ENCODE results near the gene CLMP. TPM values are rescaled to one million over a fixed set of nuclear protein-coding genes. Genes with fewer than 3 reads are reported as not detected.

CLMP gene
- total and polyA plus RNA-seq, 2 donors (not counting 1 experiment from before 2014, with no cell fraction given), result 0.01 TPM; not detected in 1

- Histone ChIP-seq H3K4me3 (ENCODE audit: control extremely low read depth in 1 of 5, extremely low read depth in 1 of 5, insufficient read depth in 1 of 5, low read depth in 2 of 5, low read length in 4 of 5) (no peak overlapping the region), H3K79me2 (ENCODE audit: control insufficient read depth, insufficient read depth, low read length) (no peaks in the 10 kb centered on the region), H3K27ac (ENCODE audit: low read length in 2 of 2) (no peak overlapping the region), H3K4me2 (replicated peaks; ENCODE audit: low read depth, low read length, poor library complexity, severe bottlenecking) (no peak overlapping the region), H3K4me1 (ENCODE audit: control insufficient read depth in 2 of 2, insufficient read depth in 2 of 2, low read length in 2 of 2) (no peaks in the 10 kb centered on the region), H3K9me3 (ENCODE audit: control extremely low read depth in 1 of 3, control insufficient read depth in 2 of 3, insufficient read depth in 1 of 3, low read length in 2 of 3) (no peaks in the 10 kb centered on the region), H3K36me3 (replicated peaks in 1 of 2; ENCODE audit: control extremely low read depth in 1 of 2, control insufficient read depth in 1 of 2, extremely low read depth in 1 of 2, insufficient read depth in 2 of 2, low read length in 1 of 2) (no peaks in the 10 kb centered on the region), H2AFZ (ENCODE audit: insufficient read depth, low read depth, low read length, poor library complexity, severe bottlenecking) (no peak overlapping the region), H4K20me1 (ENCODE audit: control insufficient read depth, insufficient read depth, low read length, poor library complexity, severe bottlenecking) (no peaks in the 10 kb centered on the region), H3K9ac (ENCODE audit: low read length) (no peak overlapping the region), H3K27me3 (replicated peaks in 1 of 4; ENCODE audit: control extremely low read depth in 1 of 4, control insufficient read depth in 3 of 4, insufficient read depth in 4 of 4, low read length in 3 of 4) (peaks cover 0 to 2% (median 0%) of the 10 kb centered on the region in 4 experiments)
- Mint-ChIP-seq H3K4me3 (no peak overlapping the region), H3K27ac (no peak overlapping the region), H3K27me3 (peaks cover 45% of the 10 kb centered on the region), H3K9me3 (ENCODE audit: insufficient read depth) (no peaks in the 10 kb centered on the region), H3K4me1 (no peaks in the 10 kb centered on the region)
- DNase-seq (no peak), ATAC-seq (ENCODE audit: low read depth) (no peak)
- POLR2A ChIA-PET, result no interaction called here
- no peak for TF ChIP-seq CTCF (IDR thresholded peaks at IDR 0.05)
- no peak for TF ChIP-seq EZH2 (IDR thresholded peaks at IDR 0.05; ENCODE audit: borderline replicate concordance, insufficient read depth, low read depth, low read length, poor library complexity, severe bottlenecking)
- CTCF ChIA-PET, result no interaction called here
- intact Hi-C loops (cut with micrococcal nuclease), result no loop called here
- no CpG with 5 or more reads among the region's 11 CpGs for WGBS (ENCODE audit: insufficient coverage)
Measured at GRCh38 chr11:123213307-123213771, 18.3 kb upstream of the CLMP start.

- Histone ChIP-seq H2AFZ (ENCODE audit: insufficient read depth, low read depth, low read length, poor library complexity, severe bottlenecking) (no peak overlapping the region), H3K27ac (ENCODE audit: low read length in 2 of 2) (no peak overlapping the region), H3K4me1 (ENCODE audit: control insufficient read depth in 2 of 2, insufficient read depth in 2 of 2, low read length in 2 of 2) (no peaks in the 10 kb centered on the region), H3K27me3 (replicated peaks in 1 of 4; ENCODE audit: control extremely low read depth in 1 of 4, control insufficient read depth in 3 of 4, insufficient read depth in 4 of 4, low read length in 3 of 4) (peaks cover 0 to 2% (median 0%) of the 10 kb centered on the region in 4 experiments), H3K4me3 (ENCODE audit: control extremely low read depth in 1 of 5, extremely low read depth in 1 of 5, insufficient read depth in 1 of 5, low read depth in 2 of 5, low read length in 4 of 5) (no peak overlapping the region), H3K4me2 (replicated peaks; ENCODE audit: low read depth, low read length, poor library complexity, severe bottlenecking) (no peak overlapping the region), H3K9me3 (ENCODE audit: control extremely low read depth in 1 of 3, control insufficient read depth in 2 of 3, insufficient read depth in 1 of 3, low read length in 2 of 3) (no peaks in the 10 kb centered on the region), H3K36me3 (replicated peaks in 1 of 2; ENCODE audit: control extremely low read depth in 1 of 2, control insufficient read depth in 1 of 2, extremely low read depth in 1 of 2, insufficient read depth in 2 of 2, low read length in 1 of 2) (no peaks in the 10 kb centered on the region), H3K9ac (ENCODE audit: low read length) (no peak overlapping the region), H4K20me1 (ENCODE audit: control insufficient read depth, insufficient read depth, low read length, poor library complexity, severe bottlenecking) (no peaks in the 10 kb centered on the region), H3K79me2 (ENCODE audit: control insufficient read depth, insufficient read depth, low read length) (no peaks in the 10 kb centered on the region)
- Mint-ChIP-seq H3K4me1 (no peaks in the 10 kb centered on the region), H3K9me3 (ENCODE audit: insufficient read depth) (no peaks in the 10 kb centered on the region), H3K27me3 (peaks cover 49% of the 10 kb centered on the region), H3K27ac (no peak overlapping the region), H3K4me3 (no peak overlapping the region)
- intact Hi-C loops (cut with micrococcal nuclease), result no loop called here
- ATAC-seq (ENCODE audit: low read depth) (no peak), DNase-seq (no peak)
- no CpG with 5 or more reads among the region's 1 CpG for WGBS (ENCODE audit: insufficient coverage)
- ChIA-PET POLR2A (no interaction called here), CTCF (no interaction called here)
- no peak for TF ChIP-seq EZH2 (IDR thresholded peaks at IDR 0.05; ENCODE audit: borderline replicate concordance, insufficient read depth, low read depth, low read length, poor library complexity, severe bottlenecking)
- TF ChIP-seq CTCF (IDR thresholded peaks at IDR 0.05), result no peak
Measured at GRCh38 chr11:123212406-123212805, 17.4 kb upstream of the CLMP start.

Measured in B cell (primary cell).